NCI-H524 (cell line): ENCODE data around the gene IL31.
A peak's percentile ranks its signal among the peaks of the same experiment; 100 is the strongest.
"Not testable (repeated sequence)": the region's sequence is repeated elsewhere in the genome, so short reads cannot be mapped to it uniquely, and the experiment has no call there.

Experiments used
- DNase-seq, 2 experiments: peaks; one replicate each; lab custom pipeline; 2025; lab: John Stamatoyannopoulos, UW

IL31 gene

GRCh38 chr12:122174155-122174845 lies at the start of gene IL31:
Gene IL31 (minus strand): TSS chr12:122174221. CDS start chr12:122174172, 49 bp downstream.
- DNase-seq = no peak

GRCh38 chr12:122216445-122216844 lies 42.4 kb upstream of the IL31 start:
- no peak for DNase-seq

- no peak for DNase-seq
Observed at GRCh38 chr12:122215771-122216170, 41.8 kb upstream of the IL31 start.

- no peak for DNase-seq
Observed at GRCh38 chr12:122208073-122208820, 34.2 kb upstream of the IL31 start.

- DNase-seq = no peak
Observed at GRCh38 chr12:122207391-122207790, 33.4 kb upstream of the IL31 start.

GRCh38 chr12:122206976-122207375 lies 33.0 kb upstream of the IL31 start:
- no peak for DNase-seq

GRCh38 chr12:122206111-122206881 lies 32.3 kb upstream of the IL31 start:
- no peak for DNase-seq

GRCh38 chr12:122205053-122205925 lies 31.3 kb upstream of the IL31 start:
- no peak for DNase-seq

GRCh38 chr12:122204167-122205052 lies 30.4 kb upstream of the IL31 start:
- no peak for DNase-seq

GRCh38 chr12:122203301-122204166 lies 29.5 kb upstream of the IL31 start, which contains the start of gene B3GNT4:
Gene B3GNT4 (plus strand): TSS chr12:122203709. CDS start chr12:122204619, 910 bp downstream.
- DNase-seq = peak; percentile 20 to 52

- DNase-seq = not testable (repeated sequence)
Observed at GRCh38 chr12:122202811-122203210, 28.8 kb upstream of the IL31 start.

GRCh38 chr12:122202017-122202416 lies 28.0 kb upstream of the IL31 start:
- peak; percentile 54 to 88 for DNase-seq

- DNase-seq = no peak
Observed at GRCh38 chr12:122201381-122201780, 27.4 kb upstream of the IL31 start.

- no peak for DNase-seq
Observed at GRCh38 chr12:122200541-122201175, 26.6 kb upstream of the IL31 start.

- DNase-seq = no peak
Observed at GRCh38 chr12:122199484-122200355, 25.7 kb upstream of the IL31 start.

GRCh38 chr12:122197612-122197966 lies 23.6 kb upstream of the IL31 start:
- no peak for DNase-seq

- DNase-seq = no peak
Observed at GRCh38 chr12:122195405-122195804, 21.4 kb upstream of the IL31 start.

GRCh38 chr12:122194804-122195203 lies 20.8 kb upstream of the IL31 start:
- DNase-seq = no peak
